Measurements from ENCODE around the gene CD109. TPM values are rescaled to one million over a fixed set of nuclear protein-coding genes. Genes with fewer than 3 reads are reported as not detected.
A peak's percentile ranks its signal among the peaks of the same experiment; 100 is the strongest.

CD109 gene
- total and polyA plus RNA-seq, 10 of the 15 experiments (the other 5 are each of a cell fraction or from before 2014, with no cell fraction given) = 0.27 to 4.4 (median 2.1) TPM

DNA sequence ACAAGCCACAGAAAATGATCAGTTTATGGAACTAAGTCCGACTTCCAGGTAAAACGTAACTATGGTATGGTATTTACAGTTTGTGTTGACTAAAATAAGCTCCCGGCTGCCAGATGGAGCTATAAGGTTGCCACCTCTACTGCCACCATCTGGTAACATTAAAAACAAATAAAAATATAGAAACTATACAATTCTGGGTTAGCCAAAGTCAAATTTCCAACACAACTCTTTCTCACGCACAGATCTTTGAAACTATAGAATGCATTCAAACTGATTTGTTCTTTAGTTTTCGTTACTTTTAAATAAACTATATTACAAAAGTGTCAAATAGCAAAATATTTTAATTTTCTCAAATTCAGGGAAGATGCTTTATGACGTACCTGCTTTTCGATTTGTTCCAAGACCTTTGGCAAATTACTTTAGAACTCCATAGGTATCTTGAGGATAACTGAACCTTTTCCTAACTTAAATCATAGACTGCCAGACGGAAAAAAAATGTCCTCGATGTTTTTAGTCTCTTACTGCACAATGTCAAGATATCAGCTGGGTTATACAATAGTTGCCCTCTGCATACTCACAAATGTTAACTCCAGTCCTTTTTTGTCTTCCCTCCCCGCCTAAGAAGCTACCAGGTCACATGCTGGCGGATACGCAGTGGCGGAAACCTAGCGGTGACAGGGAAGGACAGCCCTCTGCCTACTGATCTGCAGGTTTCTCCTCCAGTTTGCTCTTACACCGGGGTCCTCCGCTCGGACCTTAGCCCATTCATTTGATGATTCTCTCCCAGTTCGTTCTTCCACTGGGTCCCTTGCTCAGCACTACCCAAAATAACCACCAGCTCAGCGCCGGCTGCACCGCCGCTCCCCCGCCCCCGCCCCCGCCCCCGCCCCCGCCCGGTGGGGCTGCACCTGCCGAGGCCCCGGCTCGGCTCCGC is 43.1 kb upstream of the CD109 start:
- FAIRE-seq (peak; percentile 35), ATAC-seq (peak; percentile 67), DNase-seq (ENCODE audit: low read depth, low spot score) (peak; percentile 61)
- peak overlapping the region; percentile 74 for H3K4me2 ChIP-seq (ENCODE audit: control insufficient read depth, insufficient read depth)
- H3K4me1 ChIP-seq (ENCODE audit: control insufficient read depth, insufficient read depth, low read length) = no peaks in the 10 kb centered on the region
- peak overlapping the region; percentile 99 for H2AFZ ChIP-seq (ENCODE audit: control insufficient read depth, low read depth, low read length)
- in situ Hi-C loops (cut with MboI) = loop anchor here (5.0 kb wide), 1 partner anchor 131 kb away; the partner anchor contains the start of gene EEF1A1
- H3K4me3 ChIP-seq = peak overlapping the region; percentile 83
- ChIA-PET POLR2A (interaction anchor here (0.6 to 3.3 kb wide), 10 partner anchors 12 to 201 kb away, joined by 3 to 24 read pairs (median 5); partner anchors contain the start of genes CGAS, EEF1A1 and MTO1), CTCF (interaction anchor here (0.6 to 3.7 kb wide), 37 partner anchors 9 to 611 kb away, joined by 3 to 28 read pairs (median 4); partner anchors contain the start of genes CGAS and MTO1), RAD21 (ENCODE audit: unreplicated experiment) (interaction anchor here (0.7 to 2.5 kb wide), 24 partner anchors 9 to 367 kb away, joined by 3 to 18 read pairs (median 4); partner anchors contain the start of genes CGAS, EEF1A1 and MTO1), SMC1A (ENCODE audit: uncharacterized antibody, unreplicated experiment) (interaction anchor here (0.6 to 4.7 kb wide), 17 partner anchors 9 to 349 kb away, joined by 3 to 31 read pairs (median 3); no protein-coding TSS in a partner anchor)
- no peaks in the 10 kb centered on the region for H3K36me3 ChIP-seq (ENCODE audit: control insufficient read depth in 2 of 2, insufficient read depth in 2 of 2, low read length in 1 of 2)
- BruUV-seq (replicated peaks) = TSS peak; percentile 77
- peak overlapping the region; percentile 86 for H3K27ac ChIP-seq (ENCODE audit: control insufficient read depth, insufficient read depth)
- intact Hi-C loops (cut with micrococcal nuclease; ENCODE audit: unreplicated experiment) = loop anchor here (1.0 to 5.0 kb wide), 4 partner anchors 71 to 266 kb away; partner anchors contain the start of gene CGAS
- H3K9me3 ChIP-seq (replicated peaks; ENCODE audit: control insufficient read depth, insufficient read depth, low read length) = no peaks in the 10 kb centered on the region
- no peaks in the 10 kb centered on the region for H4K20me1 ChIP-seq (ENCODE audit: control insufficient read depth, insufficient read depth)
- H3K79me2 ChIP-seq (ENCODE audit: control insufficient read depth, insufficient read depth, low read length) = peaks cover 7% of the 10 kb centered on the region
- no peaks in the 10 kb centered on the region for H3K27me3 ChIP-seq (replicated peaks in 1 of 2; ENCODE audit: control insufficient read depth in 2 of 2, insufficient read depth in 2 of 2, low read length in 1 of 2)
- peak overlapping the region; percentile 96 for H3K9ac ChIP-seq (ENCODE audit: control insufficient read depth, insufficient read depth, low read length)
- 2% methylated on average over 23 of the region's 32 CpGs for WGBS (ENCODE audit: insufficient coverage, insufficient replicate concordance, low lambda C conversion rate, missing lambda C conversion rate)
- TF ChIP-seq MTA2 (IDR thresholded peaks at IDR 0.05; ENCODE audit: low read depth) = peak; percentile 28; the same call in 1 of the 2 replicates
- no peak for TF ChIP-seq RBBP5 (conservative IDR thresholded peaks at IDR 0.05)
- no peak for TF ChIP-seq CEBPB (IDR thresholded peaks at IDR 0.05; ENCODE audit: borderline replicate concordance in 1 of 2, low read depth in 2 of 2, low read length in 2 of 2)
- peak; percentile 76; the same call in 1 of the 2 replicates for TF ChIP-seq PAX8 (IDR thresholded peaks at IDR 0.05)
- TF ChIP-seq SP1 (IDR thresholded peaks at IDR 0.05; ENCODE audit: low read depth, low read length) = no peak
- no peak for TF ChIP-seq IRF5 (IDR thresholded peaks at IDR 0.05; ENCODE audit: borderline replicate concordance)
- TF ChIP-seq, protein P1, sequence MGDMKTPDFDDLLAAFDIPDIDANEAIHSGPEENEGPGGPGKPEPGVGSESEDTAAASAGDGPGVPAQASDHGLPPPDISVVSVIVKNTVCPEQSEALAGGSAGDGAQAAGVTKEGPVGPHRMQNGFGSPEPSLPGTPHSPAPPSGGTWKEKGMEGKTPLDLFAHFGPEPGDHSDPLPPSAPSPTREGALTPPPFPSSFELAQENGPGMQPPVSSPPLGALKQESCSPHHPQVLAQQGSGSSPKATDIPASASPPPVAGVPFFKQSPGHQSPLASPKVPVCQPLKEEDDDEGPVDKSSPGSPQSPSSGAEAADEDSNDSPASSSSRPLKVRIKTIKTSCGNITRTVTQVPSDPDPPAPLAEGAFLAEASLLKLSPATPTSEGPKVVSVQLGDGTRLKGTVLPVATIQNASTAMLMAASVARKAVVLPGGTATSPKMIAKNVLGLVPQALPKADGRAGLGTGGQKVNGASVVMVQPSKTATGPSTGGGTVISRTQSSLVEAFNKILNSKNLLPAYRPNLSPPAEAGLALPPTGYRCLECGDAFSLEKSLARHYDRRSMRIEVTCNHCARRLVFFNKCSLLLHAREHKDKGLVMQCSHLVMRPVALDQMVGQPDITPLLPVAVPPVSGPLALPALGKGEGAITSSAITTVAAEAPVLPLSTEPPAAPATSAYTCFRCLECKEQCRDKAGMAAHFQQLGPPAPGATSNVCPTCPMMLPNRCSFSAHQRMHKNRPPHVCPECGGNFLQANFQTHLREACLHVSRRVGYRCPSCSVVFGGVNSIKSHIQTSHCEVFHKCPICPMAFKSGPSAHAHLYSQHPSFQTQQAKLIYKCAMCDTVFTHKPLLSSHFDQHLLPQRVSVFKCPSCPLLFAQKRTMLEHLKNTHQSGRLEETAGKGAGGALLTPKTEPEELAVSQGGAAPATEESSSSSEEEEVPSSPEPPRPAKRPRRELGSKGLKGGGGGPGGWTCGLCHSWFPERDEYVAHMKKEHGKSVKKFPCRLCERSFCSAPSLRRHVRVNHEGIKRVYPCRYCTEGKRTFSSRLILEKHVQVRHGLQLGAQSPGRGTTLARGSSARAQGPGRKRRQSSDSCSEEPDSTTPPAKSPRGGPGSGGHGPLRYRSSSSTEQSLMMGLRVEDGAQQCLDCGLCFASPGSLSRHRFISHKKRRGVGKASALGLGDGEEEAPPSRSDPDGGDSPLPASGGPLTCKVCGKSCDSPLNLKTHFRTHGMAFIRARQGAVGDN (IDR thresholded peaks at IDR 0.05) = no peak
- TF ChIP-seq POLR2A (IDR thresholded peaks at IDR 0.05; ENCODE audit: low read depth, low read length) = no peak
- TF ChIP-seq, protein P2, sequence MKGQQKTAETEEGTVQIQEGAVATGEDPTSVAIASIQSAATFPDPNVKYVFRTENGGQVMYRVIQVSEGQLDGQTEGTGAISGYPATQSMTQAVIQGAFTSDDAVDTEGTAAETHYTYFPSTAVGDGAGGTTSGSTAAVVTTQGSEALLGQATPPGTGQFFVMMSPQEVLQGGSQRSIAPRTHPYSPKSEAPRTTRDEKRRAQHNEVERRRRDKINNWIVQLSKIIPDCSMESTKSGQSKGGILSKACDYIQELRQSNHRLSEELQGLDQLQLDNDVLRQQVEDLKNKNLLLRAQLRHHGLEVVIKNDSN (IDR thresholded peaks at IDR 0.05; ENCODE audit: borderline replicate concordance, extremely low read length, insufficient read depth, low read depth, low read length) = peak; percentile 82
- TF ChIP-seq RFX5 (IDR thresholded peaks at IDR 0.05; ENCODE audit: low read depth, low read length) = no peak
- TF ChIP-seq, protein P3, sequence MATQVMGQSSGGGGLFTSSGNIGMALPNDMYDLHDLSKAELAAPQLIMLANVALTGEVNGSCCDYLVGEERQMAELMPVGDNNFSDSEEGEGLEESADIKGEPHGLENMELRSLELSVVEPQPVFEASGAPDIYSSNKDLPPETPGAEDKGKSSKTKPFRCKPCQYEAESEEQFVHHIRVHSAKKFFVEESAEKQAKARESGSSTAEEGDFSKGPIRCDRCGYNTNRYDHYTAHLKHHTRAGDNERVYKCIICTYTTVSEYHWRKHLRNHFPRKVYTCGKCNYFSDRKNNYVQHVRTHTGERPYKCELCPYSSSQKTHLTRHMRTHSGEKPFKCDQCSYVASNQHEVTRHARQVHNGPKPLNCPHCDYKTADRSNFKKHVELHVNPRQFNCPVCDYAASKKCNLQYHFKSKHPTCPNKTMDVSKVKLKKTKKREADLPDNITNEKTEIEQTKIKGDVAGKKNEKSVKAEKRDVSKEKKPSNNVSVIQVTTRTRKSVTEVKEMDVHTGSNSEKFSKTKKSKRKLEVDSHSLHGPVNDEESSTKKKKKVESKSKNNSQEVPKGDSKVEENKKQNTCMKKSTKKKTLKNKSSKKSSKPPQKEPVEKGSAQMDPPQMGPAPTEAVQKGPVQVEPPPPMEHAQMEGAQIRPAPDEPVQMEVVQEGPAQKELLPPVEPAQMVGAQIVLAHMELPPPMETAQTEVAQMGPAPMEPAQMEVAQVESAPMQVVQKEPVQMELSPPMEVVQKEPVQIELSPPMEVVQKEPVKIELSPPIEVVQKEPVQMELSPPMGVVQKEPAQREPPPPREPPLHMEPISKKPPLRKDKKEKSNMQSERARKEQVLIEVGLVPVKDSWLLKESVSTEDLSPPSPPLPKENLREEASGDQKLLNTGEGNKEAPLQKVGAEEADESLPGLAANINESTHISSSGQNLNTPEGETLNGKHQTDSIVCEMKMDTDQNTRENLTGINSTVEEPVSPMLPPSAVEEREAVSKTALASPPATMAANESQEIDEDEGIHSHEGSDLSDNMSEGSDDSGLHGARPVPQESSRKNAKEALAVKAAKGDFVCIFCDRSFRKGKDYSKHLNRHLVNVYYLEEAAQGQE (IDR thresholded peaks at IDR 0.05; ENCODE audit: low read depth, low read length) = no peak
- TF ChIP-seq GATAD2B (conservative IDR thresholded peaks at IDR 0.05; ENCODE audit: low read depth) = no peak
